AG08395 (cell line): Measurements from ENCODE around the gene SKI.

Experiments used
- DNase-seq: peaks from one replicate; pipeline ENCODE4 v3.0.0; 2012; ENCODE audit warnings: mixed read lengths, low spot score

Gene SKI

DNA sequence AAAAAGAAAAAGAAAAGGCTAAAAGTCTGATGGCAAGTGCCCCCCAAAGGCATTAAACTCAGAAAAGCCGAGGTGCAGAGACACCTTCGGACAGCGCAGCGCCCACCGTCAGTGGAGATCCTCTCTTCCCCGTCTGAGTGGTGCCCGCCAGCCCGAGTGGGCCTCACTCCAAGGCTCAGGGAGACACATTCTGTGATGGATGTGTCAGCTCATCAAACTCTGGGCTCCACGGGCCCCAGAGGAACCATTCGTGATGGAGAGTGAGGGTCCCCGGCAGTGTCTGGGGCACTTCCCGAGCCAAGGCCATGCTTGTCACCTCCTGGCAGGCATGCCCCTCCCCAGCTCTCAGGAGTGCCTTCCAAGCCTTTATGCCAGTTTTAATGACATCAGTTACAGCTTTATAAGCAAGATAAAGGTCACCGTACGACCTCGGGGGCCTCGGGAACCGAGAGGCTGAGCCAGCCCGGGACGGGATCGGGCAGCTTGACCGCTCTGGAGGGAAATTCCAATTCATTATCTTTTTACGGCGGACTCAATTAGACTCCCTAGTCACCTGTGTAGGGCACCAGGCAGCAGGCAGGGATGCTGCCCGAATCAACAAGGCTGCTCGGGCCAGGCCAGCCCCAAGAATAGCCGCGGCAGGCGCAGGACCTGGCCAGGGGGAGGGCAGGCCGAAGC lies 113.7 kb downstream of the SKI start:
- no peak for DNase-seq

DNA sequence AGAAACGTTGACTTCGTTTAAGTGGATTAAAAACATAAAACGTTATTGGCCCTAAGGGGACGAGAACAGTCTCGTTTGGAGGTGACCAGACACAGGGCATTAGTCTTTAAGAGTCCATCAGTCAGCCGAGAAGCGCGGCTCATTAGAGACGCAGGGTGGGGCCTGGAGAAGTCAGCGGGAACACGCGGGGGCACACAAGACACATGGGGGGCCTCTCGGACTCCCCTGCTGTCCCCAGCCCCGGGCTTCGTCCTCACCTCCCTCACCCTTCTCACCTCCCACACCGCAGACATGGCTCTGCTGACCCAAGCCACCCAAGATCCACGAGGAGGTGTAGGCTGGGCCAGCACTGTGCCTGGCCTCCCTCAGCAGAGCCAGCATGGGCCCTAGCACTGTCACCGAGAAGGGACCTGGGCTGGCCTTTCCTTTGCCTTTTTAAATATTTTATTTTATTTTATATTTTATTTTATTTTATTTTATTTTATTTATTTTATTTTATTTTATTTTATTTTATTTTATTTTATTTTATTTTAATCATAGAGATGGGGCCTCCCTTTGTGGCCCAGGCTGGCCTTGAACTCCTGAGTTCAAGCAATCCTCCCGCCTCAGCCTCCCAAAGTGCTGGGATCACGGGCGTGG lies 114.4 kb downstream of the SKI start:
- no peak for DNase-seq

DNA sequence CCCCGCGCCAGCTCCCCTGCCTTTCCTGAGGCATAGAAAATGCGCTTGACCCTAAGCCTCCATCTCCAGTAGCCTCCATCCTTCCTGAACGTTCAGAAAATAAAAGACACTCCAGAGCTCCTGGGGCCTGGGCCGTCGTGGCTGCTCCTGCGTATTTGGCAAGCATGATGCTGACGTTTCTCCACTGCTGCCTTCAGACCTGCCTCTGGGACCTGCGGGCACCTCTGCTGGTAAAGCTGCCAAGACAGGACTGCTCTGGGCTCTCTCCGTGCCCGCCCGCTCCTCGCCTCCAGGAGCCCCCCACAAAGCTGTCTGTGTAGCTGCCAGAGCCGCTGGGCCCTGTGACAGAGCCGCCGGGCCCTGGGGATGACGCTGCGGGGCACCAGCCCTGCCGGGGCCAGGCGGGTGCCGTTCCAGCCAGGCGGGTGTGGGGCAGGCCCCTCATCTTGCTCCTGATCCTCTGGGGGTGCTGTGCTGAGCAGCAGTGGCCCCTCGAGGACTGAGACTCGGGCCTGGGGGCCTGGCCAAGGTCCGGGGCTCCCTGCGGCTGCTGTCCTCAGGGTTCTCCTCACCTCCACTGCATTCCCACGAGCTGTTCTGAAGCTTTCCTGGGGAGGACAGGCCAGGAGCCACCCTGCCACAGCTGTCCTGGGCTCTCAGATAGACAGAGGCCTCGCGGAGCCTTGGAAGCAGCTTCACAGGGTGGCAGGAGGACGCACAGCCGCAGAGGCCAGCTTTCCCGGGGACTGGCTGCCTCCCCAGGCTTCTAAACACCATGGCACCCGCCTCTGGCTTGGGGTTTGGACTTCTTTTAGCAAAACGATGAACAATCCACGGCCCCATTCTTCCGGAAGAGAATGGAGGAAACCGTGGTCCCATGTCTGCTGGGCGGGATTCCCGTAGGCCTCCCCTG lies 115.2 kb downstream of the SKI start:
- DNase-seq, result no peak

DNA sequence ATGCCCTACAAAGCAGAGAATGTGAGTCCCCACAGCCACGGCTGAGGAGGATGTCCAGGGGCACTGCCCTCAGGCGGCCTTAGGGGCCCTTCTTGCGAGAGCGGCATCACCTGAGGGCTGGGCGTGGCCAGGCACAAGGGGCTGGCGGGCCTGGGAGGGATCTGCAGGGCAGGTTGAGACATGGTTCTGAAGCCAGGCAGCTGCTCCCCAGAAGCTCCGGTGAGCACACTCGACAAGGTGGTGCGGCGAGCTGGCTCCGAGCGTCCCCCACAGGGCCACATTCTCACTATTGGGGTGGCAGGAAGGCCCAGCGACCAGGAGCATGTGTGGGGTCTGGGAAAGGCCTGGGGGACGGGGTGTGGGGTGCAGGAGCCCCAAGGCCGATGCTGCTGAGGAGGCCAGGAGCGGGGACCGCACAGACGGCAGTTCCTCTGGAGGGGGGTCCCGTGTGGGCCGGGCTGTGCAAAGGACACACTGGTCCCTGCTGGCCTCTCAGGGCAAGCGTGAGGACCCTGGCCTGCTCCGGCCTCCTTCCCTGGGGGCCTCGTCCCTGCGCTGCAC lies 116.1 kb downstream of the SKI start:
- no peak for DNase-seq

DNA sequence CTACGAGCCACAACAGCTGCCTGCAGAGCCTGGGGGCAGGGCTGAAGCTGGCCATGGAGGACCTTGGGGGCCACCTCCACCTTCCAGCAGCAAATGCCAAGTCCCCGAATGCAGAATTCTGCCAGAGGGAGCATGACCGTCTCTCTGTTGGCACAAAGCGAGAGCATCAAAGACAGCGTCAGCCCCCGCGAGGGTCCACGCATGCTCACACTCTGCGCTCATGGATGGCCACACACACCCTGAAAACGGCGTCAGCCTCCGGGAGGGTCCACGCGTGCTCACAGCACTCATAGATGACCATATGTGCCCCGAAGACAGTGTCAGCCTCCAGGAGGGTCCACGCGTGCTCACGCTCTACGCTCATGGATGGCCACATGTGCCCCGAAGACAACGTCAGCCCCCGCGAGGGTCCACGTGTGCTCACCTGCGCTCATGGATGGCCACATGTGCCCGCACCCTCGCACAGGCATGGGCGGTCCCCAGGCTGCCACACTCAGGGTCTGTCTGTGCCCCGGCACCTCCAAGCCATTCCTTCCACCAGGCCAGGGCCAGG lies 116.7 kb downstream of the SKI start:
- no peak for DNase-seq

DNA sequence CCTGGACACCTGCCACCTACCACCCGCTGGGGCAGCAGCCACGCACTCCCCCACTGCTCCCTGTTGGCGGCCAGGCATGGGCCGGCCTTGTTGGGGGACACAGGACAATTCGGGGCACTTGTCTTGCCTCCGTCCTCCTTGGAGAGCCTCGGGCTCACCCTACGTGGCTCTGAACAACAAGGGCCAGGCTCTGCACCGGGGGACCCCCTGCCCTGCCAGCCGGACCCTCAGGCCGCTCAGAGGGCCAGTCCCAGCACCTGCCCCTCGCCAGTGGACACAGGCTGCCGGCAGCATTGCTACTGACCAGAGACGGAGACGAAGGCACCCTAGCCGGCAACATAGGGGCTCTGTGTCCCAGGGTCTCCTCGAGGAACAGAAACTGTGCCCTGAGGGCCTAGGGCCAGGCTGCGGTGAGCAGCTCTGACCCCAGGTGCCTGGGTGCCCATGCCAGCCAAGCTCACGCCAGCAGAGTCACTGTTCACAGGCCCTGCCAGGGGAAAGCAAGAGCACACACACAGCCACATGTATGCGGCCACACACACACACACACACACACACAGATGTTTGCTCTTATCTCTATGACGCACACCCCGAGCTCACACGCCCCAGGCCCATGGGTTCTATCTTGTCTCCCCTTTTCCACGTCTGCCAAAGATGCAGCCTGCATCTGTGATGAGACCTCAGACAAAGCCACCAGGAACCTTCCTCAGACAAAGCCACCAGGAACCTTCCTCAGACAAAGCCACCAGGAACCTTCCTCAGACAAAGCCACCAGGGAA lies 117.4 kb downstream of the SKI start:
- no peak for DNase-seq

DNA sequence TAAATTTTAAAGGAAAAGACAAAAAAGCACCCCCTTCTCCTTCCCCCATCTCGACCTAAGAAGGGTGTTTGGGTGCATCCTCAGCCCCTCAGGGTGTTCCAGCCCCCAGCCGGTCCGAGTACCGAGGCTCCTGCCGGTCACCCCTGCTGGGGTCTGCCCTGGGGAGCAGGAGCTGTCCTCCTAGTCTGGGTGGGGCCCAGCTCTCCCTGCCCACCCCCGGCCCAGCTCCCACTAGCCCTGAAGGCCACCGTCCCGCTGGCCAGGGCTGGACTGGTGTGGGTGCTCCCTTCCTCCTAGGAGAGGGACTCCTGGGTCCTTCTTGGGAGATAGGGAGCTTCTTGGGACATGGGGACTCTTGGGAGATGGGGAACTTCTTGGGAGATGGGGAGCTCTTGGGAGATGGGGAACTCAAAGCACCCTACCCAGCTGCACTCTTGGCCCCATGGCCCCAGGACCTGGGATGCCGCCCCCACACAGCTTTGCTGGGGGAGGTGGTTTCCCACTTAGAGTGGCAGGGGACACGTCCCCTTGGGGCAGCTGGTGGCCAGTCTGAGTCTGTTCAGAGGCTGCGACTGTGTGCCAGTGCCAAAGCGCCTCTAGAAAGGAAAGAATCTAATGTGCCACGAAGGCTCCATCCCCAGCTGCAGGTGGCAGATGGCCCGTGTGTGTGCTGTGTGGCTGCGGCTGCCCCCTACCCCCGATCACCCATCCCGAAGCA lies 118.7 kb downstream of the SKI start:
- no peak for DNase-seq

DNA sequence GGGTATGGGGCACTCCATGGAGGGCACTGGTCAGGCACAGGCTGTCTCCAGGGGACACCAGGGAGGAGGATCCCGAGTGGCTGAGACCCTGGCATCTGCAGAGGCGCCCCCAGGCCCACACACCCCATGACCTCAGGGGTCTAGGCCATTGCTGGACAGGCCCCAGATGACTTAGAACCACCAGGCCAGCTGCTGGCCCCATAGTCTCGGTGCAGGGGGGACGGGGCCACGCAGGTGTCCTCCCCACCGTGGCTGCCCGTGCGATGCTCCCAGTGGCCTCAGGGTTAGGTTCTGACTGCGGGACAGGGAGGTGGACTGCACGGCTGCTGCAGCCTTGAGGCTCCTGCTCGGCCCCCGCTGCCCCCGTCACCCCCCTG lies 119.3 kb downstream of the SKI start:
- DNase-seq, result no peak

DNA sequence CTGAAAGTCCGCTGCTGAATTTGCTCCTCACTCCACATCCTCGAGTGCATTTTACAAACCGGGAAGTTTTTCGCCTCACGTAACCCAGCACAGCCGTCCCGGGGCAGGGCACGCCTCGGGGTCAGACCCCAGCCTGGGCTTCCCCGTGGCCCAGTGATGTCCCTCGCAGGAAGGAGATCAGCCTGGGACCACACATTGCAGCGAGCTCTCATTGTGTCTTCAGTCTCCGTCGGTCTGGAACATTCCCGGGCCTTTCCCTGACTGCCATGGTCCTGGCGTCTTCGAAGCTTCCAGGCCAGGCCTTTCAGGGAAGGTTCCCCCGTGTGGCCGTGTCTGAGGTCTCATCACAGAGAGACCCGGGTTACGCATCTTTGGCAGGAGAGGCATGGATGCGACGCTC lies 119.8 kb downstream of the SKI start:
- no peak for DNase-seq

DNA sequence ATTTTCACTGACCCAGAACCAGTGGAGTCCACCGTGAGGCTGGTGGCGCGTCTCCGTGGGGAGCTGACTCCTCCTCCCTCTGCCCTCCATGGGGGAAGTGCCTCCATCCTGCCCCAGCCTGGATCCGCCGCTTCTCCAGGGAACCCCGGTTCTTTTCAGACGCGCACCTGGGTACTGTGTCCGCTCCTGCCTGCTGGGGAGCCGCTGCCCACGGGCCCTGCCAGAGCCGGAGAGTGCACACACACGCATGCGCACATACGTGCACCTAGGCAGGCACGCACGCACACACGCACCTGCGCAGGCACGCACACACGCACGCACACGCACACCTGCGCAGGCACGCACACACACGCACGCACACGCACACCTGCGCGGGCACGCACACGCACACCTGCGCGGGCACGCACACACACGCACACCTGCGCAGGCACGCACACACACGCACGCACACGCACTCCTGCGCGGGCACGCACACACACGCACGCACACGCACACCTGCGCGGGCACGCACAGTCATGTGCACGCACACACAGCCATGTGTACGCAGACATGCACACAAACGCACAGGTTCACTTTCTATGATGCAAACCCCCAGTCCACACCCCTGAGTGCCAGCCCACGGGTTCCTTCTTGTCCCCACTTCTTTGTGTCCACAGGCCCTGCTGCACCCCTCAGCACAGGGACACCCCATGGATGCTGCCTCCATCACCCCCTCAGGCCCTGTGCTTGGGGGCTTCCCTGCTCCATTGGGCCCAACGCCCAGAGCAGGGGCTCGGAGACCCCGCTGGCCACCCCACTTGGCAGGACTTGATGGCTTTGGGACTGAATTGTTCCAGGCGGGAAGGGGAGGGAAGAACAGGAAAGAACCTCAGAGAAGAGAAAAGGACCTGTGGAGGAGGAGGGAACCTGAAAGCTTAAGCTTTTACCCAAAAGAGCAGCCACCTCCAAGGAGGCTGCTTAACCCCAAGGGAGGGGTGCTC lies 120.5 kb downstream of the SKI start:
- DNase-seq, result no peak

DNA sequence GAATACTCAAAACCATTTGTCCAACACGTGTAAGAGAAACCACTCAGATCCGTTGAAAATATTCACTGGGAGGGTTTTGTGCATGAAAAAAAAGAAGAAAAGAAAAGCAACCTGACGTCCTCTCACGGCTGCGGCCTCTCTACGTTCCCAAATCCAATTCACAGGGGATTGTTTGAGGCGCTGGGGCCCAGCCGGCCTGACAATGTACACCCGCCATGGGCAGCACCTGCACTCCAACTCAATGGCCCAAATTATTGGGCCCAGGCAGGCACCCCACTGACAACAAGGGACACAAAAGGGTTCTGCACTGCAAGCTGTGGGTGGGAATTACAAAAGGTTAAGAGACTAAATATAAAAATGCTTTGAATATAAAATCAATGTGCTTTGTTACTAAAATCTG lies 121.7 kb downstream of the SKI start:
- DNase-seq, result no peak

DNA sequence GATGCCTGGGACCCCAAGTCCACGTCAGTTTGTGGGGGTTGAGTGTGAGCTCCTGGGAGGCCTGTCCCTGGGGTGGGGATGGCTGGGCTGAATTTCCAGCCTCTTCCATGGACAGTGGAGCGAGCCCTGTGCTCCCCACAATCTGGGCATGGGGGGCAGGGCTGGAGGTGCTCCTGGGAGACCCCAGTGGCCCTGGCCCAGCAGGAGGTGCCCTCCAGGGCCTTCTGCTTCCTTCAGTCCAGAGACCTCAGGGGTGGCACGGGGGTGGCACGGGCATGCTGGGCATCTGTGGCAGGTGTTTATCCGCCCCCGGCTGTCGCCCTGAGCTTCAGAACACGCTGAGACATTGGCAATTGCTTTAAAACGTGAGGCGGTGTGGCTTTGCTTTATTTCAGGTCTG lies 122.4 kb downstream of the SKI start:
- DNase-seq, result no peak

DNA sequence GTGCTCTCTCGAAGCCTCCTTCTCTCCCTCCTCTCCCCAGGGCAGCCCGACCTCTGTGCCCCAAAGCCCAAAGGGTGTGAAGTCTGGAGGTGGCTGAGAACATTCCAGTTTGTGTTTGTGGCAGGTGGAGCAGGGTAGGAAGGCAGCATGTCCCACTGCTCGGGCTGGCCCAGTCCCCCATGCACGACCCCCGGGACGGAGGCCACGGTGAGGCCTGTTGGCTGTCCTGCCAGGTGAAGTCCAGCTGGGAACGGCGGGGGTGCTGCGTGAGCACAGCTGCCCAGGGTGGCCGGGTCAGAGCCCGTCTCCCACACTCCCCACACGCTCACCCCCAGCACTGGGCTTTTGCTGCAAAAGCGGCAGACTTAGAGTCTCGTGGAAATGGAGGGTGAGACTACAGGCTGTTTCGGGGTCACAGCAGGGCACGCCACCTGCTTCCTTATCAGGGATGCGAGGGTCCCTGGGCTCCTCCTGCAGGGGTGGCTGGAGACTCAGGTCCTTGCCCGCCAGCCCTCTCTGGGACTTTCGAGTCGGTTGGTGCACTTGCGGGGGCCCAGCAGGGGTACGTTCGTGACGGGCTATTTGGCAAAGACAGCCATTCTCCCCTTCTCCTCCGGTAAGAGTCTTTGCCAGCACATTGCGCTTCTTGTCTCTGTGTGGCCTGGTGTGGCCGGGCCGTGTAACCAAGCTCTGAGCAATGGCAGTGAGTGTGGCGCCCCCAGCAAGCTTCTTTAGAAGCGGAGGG lies 123.0 kb downstream of the SKI start:
- no peak for DNase-seq

DNA sequence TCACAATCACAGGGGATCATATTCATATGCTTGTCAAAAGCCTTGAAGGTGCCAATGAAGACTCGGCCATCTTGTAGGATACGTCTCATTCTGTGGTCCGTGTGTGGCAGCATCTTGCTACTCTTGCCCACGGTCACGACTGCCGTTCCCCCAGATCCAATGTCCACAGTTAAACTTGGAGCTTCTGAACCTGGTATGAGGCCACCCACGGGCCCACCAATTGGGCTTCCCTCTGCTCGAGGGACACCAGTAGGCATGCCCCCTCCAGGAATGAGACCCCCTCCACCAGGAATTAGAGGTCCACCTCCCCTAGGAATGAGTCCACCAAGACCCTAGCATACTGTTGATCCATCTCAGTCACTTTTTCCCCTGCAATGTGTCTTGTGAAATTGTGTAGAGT lies 123.6 kb downstream of the SKI start:
- DNase-seq, result no peak

DNA sequence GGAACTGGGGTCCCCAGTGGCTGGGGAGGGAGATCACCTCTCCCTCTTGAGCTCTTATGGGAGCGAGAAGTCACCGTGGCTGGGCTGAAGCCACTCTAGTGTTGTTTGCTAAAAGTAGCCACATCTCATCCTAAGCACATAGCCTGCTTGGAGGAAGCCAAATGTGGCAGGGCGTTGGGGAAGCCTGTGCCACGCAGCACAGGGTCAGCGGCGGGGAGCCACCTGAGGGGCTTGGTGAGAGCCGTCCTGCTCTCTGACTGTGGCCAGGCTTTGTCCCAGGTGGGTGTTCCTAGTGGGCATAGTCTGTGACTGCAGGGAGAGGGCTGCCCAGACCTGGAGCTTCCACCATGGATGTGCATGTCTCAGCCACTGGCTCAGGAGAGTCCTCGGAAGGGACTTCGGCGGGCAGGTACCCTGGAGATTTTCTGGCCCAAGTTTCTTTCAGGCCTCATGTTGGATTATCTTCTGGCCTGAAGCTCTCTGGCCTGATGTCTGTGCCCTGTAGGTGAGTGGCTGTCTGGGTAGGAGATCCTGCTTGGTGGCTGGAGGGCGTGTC lies 124.3 kb downstream of the SKI start:
- DNase-seq, result no peak

DNA sequence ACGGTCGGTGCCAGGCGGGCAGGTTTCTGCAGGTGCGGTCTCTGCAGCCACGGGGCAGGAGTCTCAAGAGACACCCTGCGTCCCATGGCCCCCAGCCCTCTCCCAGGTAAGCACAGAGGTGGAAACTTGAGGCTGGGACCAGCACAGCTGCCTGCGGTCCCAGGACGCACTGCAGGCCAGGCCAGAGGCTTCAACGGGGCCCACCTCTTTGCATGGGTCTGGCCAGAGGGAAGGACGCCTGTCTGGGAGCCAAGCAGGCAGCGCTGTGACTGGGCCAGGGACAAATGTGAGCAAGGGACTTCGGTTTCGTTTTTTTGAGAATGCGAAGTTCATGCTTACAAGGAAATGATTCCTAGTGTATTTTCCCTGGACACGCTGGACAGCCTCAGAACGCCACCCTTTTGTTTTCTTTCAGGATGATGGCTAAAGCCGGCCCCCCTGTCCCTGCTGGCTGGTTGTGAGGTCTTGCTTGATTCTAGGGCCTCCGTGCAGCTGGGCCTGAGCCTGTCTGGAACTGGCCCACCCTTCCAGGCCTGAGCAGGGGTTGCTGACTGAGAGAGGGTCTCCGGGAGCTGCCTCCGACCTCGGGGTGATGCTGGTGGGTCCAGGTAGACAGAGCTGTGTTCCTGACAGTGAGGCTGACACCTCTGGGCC lies 124.9 kb downstream of the SKI start:
- DNase-seq, result no peak

DNA sequence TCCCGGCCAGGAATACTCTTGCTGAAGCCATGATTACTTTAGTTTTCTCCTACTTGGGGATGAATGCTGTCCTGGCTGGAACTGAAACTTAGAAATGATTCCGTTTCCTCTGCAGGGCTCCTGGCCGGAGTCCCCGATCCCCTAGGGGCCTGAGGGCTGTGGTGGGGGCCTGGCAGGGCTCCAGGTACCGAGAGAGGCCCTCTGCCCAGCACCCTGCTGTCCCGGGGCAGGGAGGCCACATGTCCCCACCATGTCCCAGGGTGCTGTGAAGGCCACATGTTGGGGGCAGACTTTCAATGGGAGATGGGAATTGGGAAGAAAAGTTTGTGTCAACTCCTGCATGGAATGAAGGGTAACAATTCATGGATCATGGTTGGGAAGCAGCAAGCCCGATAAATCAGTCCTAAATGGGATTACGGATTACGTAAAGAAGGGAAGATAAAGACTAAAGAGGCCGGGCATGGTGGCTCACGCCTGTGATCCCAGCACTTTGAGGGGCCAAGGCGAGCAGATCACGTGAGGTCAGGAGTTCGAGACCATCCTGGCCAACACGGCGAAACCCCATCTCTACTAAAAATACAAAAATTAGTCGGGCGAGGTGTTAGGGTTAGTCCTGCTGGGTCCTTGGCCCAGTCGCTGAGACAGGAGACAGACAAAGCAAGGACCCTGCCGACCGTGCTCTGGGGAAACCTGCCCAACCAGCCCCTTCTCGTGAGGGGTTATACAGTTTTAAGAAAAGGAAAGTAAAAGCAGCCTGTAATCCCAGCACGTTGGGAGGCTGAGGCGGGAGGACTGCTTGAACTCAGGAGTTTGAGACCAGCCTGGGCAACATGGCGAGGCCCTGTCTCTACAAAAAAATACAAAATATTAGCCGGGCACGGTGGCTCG lies 125.7 kb downstream of the SKI start:
- no peak for DNase-seq
